ENCODE results near the gene FHIP2A. TPM values are rescaled to one million over a fixed set of nuclear protein-coding genes. Genes with fewer than 3 reads are reported as not detected.
"Not testable (repeated sequence)": the region's sequence is repeated elsewhere in the genome, so short reads cannot be mapped to it uniquely, and the experiment has no call there.

FHIP2A gene
- total RNA-seq, 1 donor from 2014 or later, result 23.0 TPM

GRCh38 chr10:114831186-114831867 lies 9.7 kb downstream of the FHIP2A start:
- Histone ChIP-seq H3K27ac (ENCODE audit: low read depth, low read length) (no peak overlapping the region), H3K27me3 (ENCODE audit: control insufficient read depth in 3 of 3, insufficient read depth in 3 of 3, low read length in 3 of 3) (no peaks in the 10 kb centered on the region), H3K36me3 (ENCODE audit: control insufficient read depth in 3 of 3, insufficient read depth in 3 of 3, low read length in 3 of 3) (peaks cover 4 to 32% (median 10%) of the 10 kb centered on the region in 3 donors), H3K4me3 (ENCODE audit: low read length in 3 of 3) (no peak overlapping the region), H3K4me1 (ENCODE audit: control insufficient read depth in 3 of 3, insufficient read depth in 3 of 3, low read length in 3 of 3) (peaks cover 3 to 6% (median 5%) of the 10 kb centered on the region in 3 donors), H3K9ac (ENCODE audit: low read depth in 1 of 3, low read length in 3 of 3) (no peak overlapping the region), H3K9me3 (ENCODE audit: control insufficient read depth in 3 of 3, low read length in 3 of 3) (no peaks in the 10 kb centered on the region)

GRCh38 chr10:114837690-114838089 lies 16.1 kb downstream of the FHIP2A start:
- H3K4me3 ChIP-seq (ENCODE audit: low read length in 3 of 3), result no peak overlapping the region
- no peaks in the 10 kb centered on the region for H3K27me3 ChIP-seq (ENCODE audit: control insufficient read depth in 3 of 3, insufficient read depth in 3 of 3, low read length in 3 of 3)
- H3K4me1 ChIP-seq (ENCODE audit: control insufficient read depth in 3 of 3, insufficient read depth in 3 of 3, low read length in 3 of 3), result no peaks in the 10 kb centered on the region
- H3K9ac ChIP-seq (ENCODE audit: low read depth in 1 of 3, low read length in 3 of 3), result no peak overlapping the region
- peaks cover 25 to 56% (median 39%) of the 10 kb centered on the region in 3 donors for H3K36me3 ChIP-seq (ENCODE audit: control insufficient read depth in 3 of 3, insufficient read depth in 3 of 3, low read length in 3 of 3)
- H3K9me3 ChIP-seq (ENCODE audit: control insufficient read depth in 3 of 3, low read length in 3 of 3), result no peaks in the 10 kb centered on the region
- no peak overlapping the region for H3K27ac ChIP-seq (ENCODE audit: low read depth, low read length)

DNA sequence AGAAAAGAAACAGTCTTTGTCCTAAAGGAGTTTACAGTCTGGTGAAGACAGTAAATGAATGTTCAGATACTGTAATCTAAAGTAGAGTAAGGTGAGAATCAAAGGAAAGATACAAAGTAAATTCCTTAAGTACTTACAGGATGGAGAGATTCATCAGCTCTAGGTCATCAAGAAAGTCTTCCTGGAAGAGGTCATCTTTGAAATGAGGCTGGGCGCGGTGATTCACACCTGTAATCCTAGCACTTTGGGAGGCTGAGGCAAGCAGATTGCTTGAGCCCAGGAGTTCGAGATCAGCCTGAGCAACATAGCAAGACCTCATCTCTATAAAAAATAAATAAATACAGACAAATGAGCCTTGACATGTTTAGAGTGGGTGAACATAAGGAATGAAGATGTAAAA lies 18.3 kb downstream of the FHIP2A start:
- Histone ChIP-seq H3K36me3 (ENCODE audit: control insufficient read depth in 3 of 3, insufficient read depth in 3 of 3, low read length in 3 of 3) (peaks cover 34 to 58% (median 53%) of the 10 kb centered on the region in 3 donors), H3K4me3 (ENCODE audit: low read length in 3 of 3) (no peak overlapping the region), H3K9me3 (ENCODE audit: control insufficient read depth in 3 of 3, low read length in 3 of 3) (no peaks in the 10 kb centered on the region), H3K9ac (ENCODE audit: low read depth in 1 of 3, low read length in 3 of 3) (no peak overlapping the region), H3K27ac (ENCODE audit: low read depth, low read length) (no peak overlapping the region), H3K4me1 (ENCODE audit: control insufficient read depth in 3 of 3, insufficient read depth in 3 of 3, low read length in 3 of 3) (no peaks in the 10 kb centered on the region), H3K27me3 (ENCODE audit: control insufficient read depth in 3 of 3, insufficient read depth in 3 of 3, low read length in 3 of 3) (no peaks in the 10 kb centered on the region)

GRCh38 chr10:114845978-114846693 lies 24.6 kb downstream of the FHIP2A start:
- Histone ChIP-seq H3K27ac (ENCODE audit: low read depth, low read length) (no peak overlapping the region), H3K9ac (ENCODE audit: low read depth in 1 of 3, low read length in 3 of 3) (no peak overlapping the region), H3K4me1 (ENCODE audit: control insufficient read depth in 3 of 3, insufficient read depth in 3 of 3, low read length in 3 of 3) (no peaks in the 10 kb centered on the region), H3K4me3 (ENCODE audit: low read length in 3 of 3) (no peak overlapping the region), H3K9me3 (ENCODE audit: control insufficient read depth in 3 of 3, low read length in 3 of 3) (no peaks in the 10 kb centered on the region), H3K27me3 (ENCODE audit: control insufficient read depth in 3 of 3, insufficient read depth in 3 of 3, low read length in 3 of 3) (no peaks in the 10 kb centered on the region), H3K36me3 (ENCODE audit: control insufficient read depth in 3 of 3, insufficient read depth in 3 of 3, low read length in 3 of 3) (peaks cover 39 to 71% (median 51%) of the 10 kb centered on the region in 3 donors)

- not testable (repeated sequence) for H3K27me3 ChIP-seq (ENCODE audit: control insufficient read depth in 3 of 3, insufficient read depth in 3 of 3, low read length in 3 of 3); H3K4me3 ChIP-seq (ENCODE audit: low read length in 3 of 3); H3K4me1 ChIP-seq (ENCODE audit: control insufficient read depth in 3 of 3, insufficient read depth in 3 of 3, low read length in 3 of 3); H3K9ac ChIP-seq (ENCODE audit: low read depth in 1 of 3, low read length in 3 of 3); H3K9me3 ChIP-seq (ENCODE audit: control insufficient read depth in 3 of 3, low read length in 3 of 3); H3K27ac ChIP-seq (ENCODE audit: low read depth, low read length)
- H3K36me3 ChIP-seq (ENCODE audit: control insufficient read depth in 3 of 3, insufficient read depth in 3 of 3, low read length in 3 of 3), result peaks cover 43 to 66% (median 54%) of the 10 kb centered on the region in 3 donors
Observed at GRCh38 chr10:114847517-114847916, 25.9 kb downstream of the FHIP2A start.

GRCh38 chr10:114849674-114850073 lies 28.1 kb downstream of the FHIP2A start:
- Histone ChIP-seq H3K9me3 (ENCODE audit: control insufficient read depth in 3 of 3, low read length in 3 of 3) (no peaks in the 10 kb centered on the region), H3K4me1 (ENCODE audit: control insufficient read depth in 3 of 3, insufficient read depth in 3 of 3, low read length in 3 of 3) (no peaks in the 10 kb centered on the region), H3K9ac (ENCODE audit: low read depth in 1 of 3, low read length in 3 of 3) (no peak overlapping the region), H3K27ac (ENCODE audit: low read depth, low read length) (no peak overlapping the region), H3K4me3 (ENCODE audit: low read length in 3 of 3) (no peak overlapping the region), H3K27me3 (ENCODE audit: control insufficient read depth in 3 of 3, insufficient read depth in 3 of 3, low read length in 3 of 3) (no peaks in the 10 kb centered on the region), H3K36me3 (ENCODE audit: control insufficient read depth in 3 of 3, insufficient read depth in 3 of 3, low read length in 3 of 3) (peaks cover 32 to 52% (median 40%) of the 10 kb centered on the region in 3 donors)

- Histone ChIP-seq H3K9ac (ENCODE audit: low read depth in 1 of 3, low read length in 3 of 3) (no peak overlapping the region), H3K9me3 (ENCODE audit: control insufficient read depth in 3 of 3, low read length in 3 of 3) (no peaks in the 10 kb centered on the region), H3K36me3 (ENCODE audit: control insufficient read depth in 3 of 3, insufficient read depth in 3 of 3, low read length in 3 of 3) (peaks cover 30 to 52% (median 37%) of the 10 kb centered on the region in 3 donors), H3K4me1 (ENCODE audit: control insufficient read depth in 3 of 3, insufficient read depth in 3 of 3, low read length in 3 of 3) (no peaks in the 10 kb centered on the region), H3K27ac (ENCODE audit: low read depth, low read length) (no peak overlapping the region), H3K4me3 (ENCODE audit: low read length in 3 of 3) (no peak overlapping the region), H3K27me3 (ENCODE audit: control insufficient read depth in 3 of 3, insufficient read depth in 3 of 3, low read length in 3 of 3) (no peaks in the 10 kb centered on the region)
Observed at GRCh38 chr10:114850126-114850525, 28.5 kb downstream of the FHIP2A start.

DNA sequence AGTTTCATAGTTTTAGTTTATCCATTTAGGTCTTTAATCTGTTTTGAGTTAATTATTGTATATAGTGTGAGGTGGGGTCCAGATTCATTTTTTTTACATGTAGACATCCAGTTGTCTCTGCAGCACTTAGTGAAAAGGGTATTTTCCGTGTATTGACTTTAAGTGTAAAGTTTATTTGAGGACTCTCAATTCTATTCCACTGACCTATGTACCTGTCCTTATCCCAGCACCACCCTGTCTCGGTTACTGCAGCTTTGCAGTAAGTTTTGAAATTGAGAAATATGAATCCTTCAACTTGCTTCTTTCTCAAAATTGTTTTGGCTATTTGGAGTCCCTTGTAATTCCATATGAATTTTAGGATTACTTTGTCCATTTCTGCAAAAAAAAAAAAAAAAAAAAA lies 29.8 kb downstream of the FHIP2A start:
- Histone ChIP-seq H3K27me3 (ENCODE audit: control insufficient read depth in 3 of 3, insufficient read depth in 3 of 3, low read length in 3 of 3) (no peaks in the 10 kb centered on the region), H3K9me3 (ENCODE audit: control insufficient read depth in 3 of 3, low read length in 3 of 3) (no peaks in the 10 kb centered on the region), H3K36me3 (ENCODE audit: control insufficient read depth in 3 of 3, insufficient read depth in 3 of 3, low read length in 3 of 3) (peaks cover 26 to 48% (median 35%) of the 10 kb centered on the region in 3 donors)

GRCh38 chr10:114852197-114852596 lies 30.6 kb downstream of the FHIP2A start:
- peaks cover 26 to 44% (median 34%) of the 10 kb centered on the region in 3 donors for H3K36me3 ChIP-seq (ENCODE audit: control insufficient read depth in 3 of 3, insufficient read depth in 3 of 3, low read length in 3 of 3)
- H3K9me3 ChIP-seq (ENCODE audit: control insufficient read depth in 3 of 3, low read length in 3 of 3), result no peaks in the 10 kb centered on the region
- no peaks in the 10 kb centered on the region for H3K4me1 ChIP-seq (ENCODE audit: control insufficient read depth in 3 of 3, insufficient read depth in 3 of 3, low read length in 3 of 3)
- no peaks in the 10 kb centered on the region for H3K27me3 ChIP-seq (ENCODE audit: control insufficient read depth in 3 of 3, insufficient read depth in 3 of 3, low read length in 3 of 3)
- H3K9ac ChIP-seq (ENCODE audit: low read depth in 1 of 3, low read length in 3 of 3), result no peak overlapping the region
- no peak overlapping the region for H3K4me3 ChIP-seq (ENCODE audit: low read length in 3 of 3)
- no peak overlapping the region for H3K27ac ChIP-seq (ENCODE audit: low read depth, low read length)

More for the DNA sequence above, 29.8 kb downstream of the FHIP2A start:
- no peak overlapping the region for H3K9ac ChIP-seq (ENCODE audit: low read depth in 1 of 3, low read length in 3 of 3)
- no peak overlapping the region for H3K4me3 ChIP-seq (ENCODE audit: low read length in 3 of 3)
- H3K4me1 ChIP-seq (ENCODE audit: control insufficient read depth in 3 of 3, insufficient read depth in 3 of 3, low read length in 3 of 3), result no peaks in the 10 kb centered on the region
- H3K27ac ChIP-seq (ENCODE audit: low read depth, low read length), result no peak overlapping the region

DNA sequence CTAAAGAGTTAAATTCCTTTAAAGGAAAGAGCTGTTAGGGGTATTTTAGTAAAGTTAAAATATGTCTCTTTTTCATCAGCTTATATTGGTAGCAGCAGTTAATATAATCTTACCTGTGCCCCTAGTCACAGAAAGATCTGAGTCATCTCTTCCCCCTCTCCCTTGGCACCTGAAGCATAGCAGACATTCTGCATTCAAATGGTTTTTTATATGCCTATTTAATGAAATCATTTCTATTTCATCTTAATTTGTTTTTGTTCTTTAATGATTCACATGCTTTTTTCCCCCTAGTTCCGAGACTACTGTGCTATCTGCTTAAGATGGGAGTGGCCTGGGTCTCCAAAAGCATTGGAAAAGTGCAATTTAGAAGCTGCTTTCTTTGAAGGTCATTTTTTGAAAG lies 33.3 kb downstream of the FHIP2A start:
- Histone ChIP-seq H3K9me3 (ENCODE audit: control insufficient read depth in 3 of 3, low read length in 3 of 3) (no peaks in the 10 kb centered on the region), H3K27me3 (ENCODE audit: control insufficient read depth in 3 of 3, insufficient read depth in 3 of 3, low read length in 3 of 3) (no peaks in the 10 kb centered on the region), H3K4me1 (ENCODE audit: control insufficient read depth in 3 of 3, insufficient read depth in 3 of 3, low read length in 3 of 3) (no peaks in the 10 kb centered on the region), H3K27ac (ENCODE audit: low read depth, low read length) (no peak overlapping the region), H3K4me3 (ENCODE audit: low read length in 3 of 3) (no peak overlapping the region), H3K36me3 (ENCODE audit: control insufficient read depth in 3 of 3, insufficient read depth in 3 of 3, low read length in 3 of 3) (peaks cover 21 to 45% (median 39%) of the 10 kb centered on the region in 3 donors), H3K9ac (ENCODE audit: low read depth in 1 of 3, low read length in 3 of 3) (no peak overlapping the region)

All from skeletal muscle tissue (tissue), 4 donors.